ENCODE measurements around the gene POFUT2.

DNA sequence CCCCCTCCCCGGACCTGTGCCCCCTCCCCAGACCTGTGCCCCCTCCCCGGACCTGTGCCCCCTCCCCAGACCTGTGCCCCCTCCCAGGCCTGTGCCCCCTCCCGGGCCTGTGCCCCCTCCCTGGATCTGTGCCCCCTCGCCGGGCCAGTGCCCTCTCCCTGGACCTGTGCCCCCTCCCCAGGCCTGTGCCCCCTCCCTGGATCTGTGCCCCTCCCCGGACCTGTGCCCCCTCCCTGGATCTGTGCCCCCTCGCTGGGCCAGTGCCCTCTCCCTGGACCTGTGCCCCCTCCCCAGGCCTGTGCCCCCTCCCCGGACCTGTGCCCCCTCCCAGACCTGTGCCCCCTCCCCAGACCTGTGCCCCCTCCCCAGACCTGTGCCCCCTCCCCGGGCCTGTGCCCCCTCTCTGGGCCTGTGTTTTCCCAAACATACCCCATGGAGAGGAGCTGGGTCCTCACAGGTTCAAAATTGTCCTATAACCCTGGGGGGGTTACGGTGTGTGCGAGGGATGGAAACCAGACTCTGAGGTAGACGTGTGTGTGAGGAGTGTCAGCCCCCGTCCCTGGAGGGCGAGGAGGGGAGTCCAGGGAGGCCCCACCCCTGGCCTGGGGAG, 47.6 kb upstream of the POFUT2 start:
- TF ChIP-seq, protein P1, sequence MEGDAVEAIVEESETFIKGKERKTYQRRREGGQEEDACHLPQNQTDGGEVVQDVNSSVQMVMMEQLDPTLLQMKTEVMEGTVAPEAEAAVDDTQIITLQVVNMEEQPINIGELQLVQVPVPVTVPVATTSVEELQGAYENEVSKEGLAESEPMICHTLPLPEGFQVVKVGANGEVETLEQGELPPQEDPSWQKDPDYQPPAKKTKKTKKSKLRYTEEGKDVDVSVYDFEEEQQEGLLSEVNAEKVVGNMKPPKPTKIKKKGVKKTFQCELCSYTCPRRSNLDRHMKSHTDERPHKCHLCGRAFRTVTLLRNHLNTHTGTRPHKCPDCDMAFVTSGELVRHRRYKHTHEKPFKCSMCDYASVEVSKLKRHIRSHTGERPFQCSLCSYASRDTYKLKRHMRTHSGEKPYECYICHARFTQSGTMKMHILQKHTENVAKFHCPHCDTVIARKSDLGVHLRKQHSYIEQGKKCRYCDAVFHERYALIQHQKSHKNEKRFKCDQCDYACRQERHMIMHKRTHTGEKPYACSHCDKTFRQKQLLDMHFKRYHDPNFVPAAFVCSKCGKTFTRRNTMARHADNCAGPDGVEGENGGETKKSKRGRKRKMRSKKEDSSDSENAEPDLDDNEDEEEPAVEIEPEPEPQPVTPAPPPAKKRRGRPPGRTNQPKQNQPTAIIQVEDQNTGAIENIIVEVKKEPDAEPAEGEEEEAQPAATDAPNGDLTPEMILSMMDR (conservative IDR thresholded peaks at IDR 0.05; ENCODE audit: low read depth, low read length): no peak
- no peak for TF ChIP-seq EZH2 (IDR thresholded peaks at IDR 0.05; ENCODE audit: low read length, unreplicated experiment)

Measured in PC-3 (cell line).